Activated effector memory CD4-positive, alpha-beta T cell treated with Interleukin-2 at 50 U/mL for 16 hours (primary cell): Measurements from ENCODE around the gene ITPR1.

Experiments used
- DNase-seq: peaks from one replicate; pipeline ENCODE4 v3.0.0-alpha.2; 2020

The ITPR1 gene

GRCh38 chr3:4763604-4764247 is 270.6 kb downstream of the ITPR1 start:
- no peak for DNase-seq

- DNase-seq: no peak
These were observed 272.1 kb downstream of the ITPR1 start for GRCh38 chr3:4765212-4765611.

- DNase-seq: no peak
These were observed 273.1 kb downstream of the ITPR1 start for GRCh38 chr3:4766263-4766662.

- DNase-seq: no peak
These were observed 273.8 kb downstream of the ITPR1 start for GRCh38 chr3:4766716-4767499.

- no peak for DNase-seq
These were observed 274.9 kb downstream of the ITPR1 start for GRCh38 chr3:4768021-4768420.

- DNase-seq: no peak
These were observed 275.4 kb downstream of the ITPR1 start for GRCh38 chr3:4768521-4768920.

- DNase-seq: no peak
These were observed 277.4 kb downstream of the ITPR1 start for GRCh38 chr3:4770561-4770960.

- no peak for DNase-seq
These were observed 278.1 kb downstream of the ITPR1 start for GRCh38 chr3:4771243-4771642.

GRCh38 chr3:4772171-4772804 is 279.1 kb downstream of the ITPR1 start:
- no peak for DNase-seq

GRCh38 chr3:4772858-4773257 is 279.7 kb downstream of the ITPR1 start:
- no peak for DNase-seq

GRCh38 chr3:4773583-4773982 is 280.4 kb downstream of the ITPR1 start:
- DNase-seq: no peak

GRCh38 chr3:4774531-4774930 is 281.4 kb downstream of the ITPR1 start:
- DNase-seq: no peak

- no peak for DNase-seq
These were observed 283.3 kb downstream of the ITPR1 start for GRCh38 chr3:4776399-4776979.

- no peak for DNase-seq
These were observed 283.9 kb downstream of the ITPR1 start for GRCh38 chr3:4776980-4777581.

GRCh38 chr3:4778119-4778518 is 285.0 kb downstream of the ITPR1 start:
- DNase-seq: no peak

GRCh38 chr3:4778740-4779139 is 285.6 kb downstream of the ITPR1 start:
- DNase-seq: no peak

- DNase-seq: no peak
These were observed 287.4 kb downstream of the ITPR1 start for GRCh38 chr3:4780545-4780957.

GRCh38 chr3:4782095-4782494 is 288.9 kb downstream of the ITPR1 start:
- DNase-seq: no peak

- DNase-seq: no peak
These were observed 292.4 kb downstream of the ITPR1 start for GRCh38 chr3:4785551-4785950.

- no peak for DNase-seq
These were observed 293.3 kb downstream of the ITPR1 start for GRCh38 chr3:4786431-4786830.

GRCh38 chr3:4791358-4791757 is 298.2 kb downstream of the ITPR1 start:
- no peak for DNase-seq

- no peak for DNase-seq
These were observed 300.2 kb downstream of the ITPR1 start for GRCh38 chr3:4793311-4793710.

GRCh38 chr3:4794331-4794730 is 301.2 kb downstream of the ITPR1 start:
- DNase-seq: no peak
